Activated CD8-positive, alpha-beta memory T cell treated with anti-CD3 and anti-CD28 coated beads, Interleukin-2, amount 50 U/mL, for 4 hours (primary cell): Measurements from ENCODE around the gene GPR18.

Experiments
- DNase-seq: peaks from one replicate; pipeline ENCODE4 v3.0.0-alpha.2; 2020

The GPR18 gene

DNA sequence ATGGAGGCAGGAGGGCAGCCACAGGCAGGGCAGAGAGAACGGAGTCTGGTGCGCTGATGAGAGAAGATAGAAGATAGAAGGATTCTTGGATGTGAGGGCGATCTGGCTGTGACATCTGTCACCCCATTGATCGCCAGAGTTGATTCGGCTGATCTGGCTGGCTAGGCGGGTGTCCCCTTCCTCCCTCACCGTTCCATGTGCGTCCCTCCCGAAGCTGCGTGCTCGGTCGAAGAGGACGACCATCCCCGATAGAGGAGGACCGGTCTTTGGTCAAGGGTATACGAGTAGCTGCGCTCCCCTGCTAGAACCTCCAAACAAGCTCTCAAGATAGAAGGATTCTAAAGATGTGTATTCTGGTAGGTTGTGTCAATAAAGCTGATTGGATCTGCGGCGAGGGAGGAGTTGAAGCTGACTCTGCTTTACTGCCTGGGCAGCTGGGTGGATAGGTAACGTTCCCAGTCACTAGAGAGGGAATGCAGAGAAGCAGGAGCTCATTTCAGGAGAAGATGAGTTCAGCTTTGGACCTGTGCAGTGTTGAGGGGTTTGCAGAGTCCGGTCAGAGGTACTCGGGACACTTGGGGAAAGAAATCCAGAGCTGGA is 52.5 kb downstream of the GPR18 start:
- DNase-seq, result no peak
